HEK293 (cell line): ENCODE data around the gene GPSM1.

Source experiments
- BCL11A ChIP-seq: fragments of 450-650 bp; formaldehyde crosslinking; IDR thresholded peaks from 2 replicates; pipeline ENCODE4 v1.5.1; 2016; ENCODE audit warnings: low read depth, missing biosample characterization, missing genetic modification characterization
- EGR2 ChIP-seq: fragments of 450-650 bp; formaldehyde crosslinking; IDR thresholded peaks from 2 replicates; pipeline ENCODE4 v1.5.1; 2016; ENCODE audit warnings: low read depth, missing biosample characterization, missing genetic modification characterization
- HOXA7 ChIP-seq: sonication (generic); formaldehyde crosslinking; IDR thresholded peaks from 2 replicates; pipeline ENCODE4 v1.8.1; 2022; ENCODE audit warnings: missing genetic modification reagents, borderline replicate concordance
- INSM2 ChIP-seq: fragments of 450-650 bp; formaldehyde crosslinking; IDR thresholded peaks from 2 replicates; pipeline ENCODE4 v1.5.1; 2016; ENCODE audit warnings: missing biosample characterization, missing genetic modification characterization
- KLF17 ChIP-seq: fragments of 450-650 bp; formaldehyde crosslinking; IDR thresholded peaks from 2 replicates; pipeline ENCODE4 v1.5.1; 2016; ENCODE audit warnings: missing biosample characterization, missing genetic modification characterization
- PATZ1 ChIP-seq: fragments of 450-650 bp; formaldehyde crosslinking; IDR thresholded peaks from 2 replicates; pipeline ENCODE4 v1.5.1; 2016; ENCODE audit warnings: missing biosample characterization, missing genetic modification characterization
- REST ChIP-seq: fragments of 450-650 bp; formaldehyde crosslinking; IDR thresholded peaks from 2 replicates; pipeline ENCODE4 v1.5.1; 2016; ENCODE audit warnings: missing biosample characterization, missing genetic modification characterization
- SCRT1 ChIP-seq: fragments of 450-650 bp; formaldehyde crosslinking; IDR thresholded peaks from 2 replicates; pipeline ENCODE4 v1.5.1; 2016; ENCODE audit warnings: missing biosample characterization, missing genetic modification characterization, borderline replicate concordance
- SETDB1 ChIP-seq: IDR thresholded peaks from one replicate; pipeline ENCODE4 v1.6.1; 2017; ENCODE audit warnings: mild to moderate bottlenecking, low read length, moderate library complexity, mixed read lengths; ENCODE audit not compliant: insufficient read length
- TRIM28 ChIP-seq: IDR thresholded peaks from 2 replicates; pipeline ENCODE4 v1.6.1; 2011; ENCODE audit warnings: low read length, control low read depth, borderline replicate concordance
- ZBTB20 ChIP-seq: fragments of 450-650 bp; formaldehyde crosslinking; IDR thresholded peaks from 2 replicates; pipeline ENCODE4 v1.5.1; 2016; ENCODE audit warnings: missing biosample characterization, missing genetic modification characterization
- ZBTB44 ChIP-seq: fragments of 450-650 bp; IDR thresholded peaks from 2 replicates; pipeline ENCODE4 v1.5.1; 2018; ENCODE audit warnings: missing biosample characterization, mild to moderate bottlenecking, missing genetic modification characterization
- ZBTB8A ChIP-seq: fragments of 450-650 bp; formaldehyde crosslinking; IDR thresholded peaks from 2 replicates; pipeline ENCODE4 v1.5.1; 2016; ENCODE audit warnings: missing biosample characterization, missing genetic modification characterization
- ZNF132 ChIP-seq: fragments of 450-650 bp; formaldehyde crosslinking; IDR thresholded peaks from 2 replicates; pipeline ENCODE4 v1.5.1; 2017; ENCODE audit warnings: missing biosample characterization, missing genetic modification characterization, borderline replicate concordance
- ZNF133 ChIP-seq: fragments of 450-650 bp; formaldehyde crosslinking; IDR thresholded peaks from 2 replicates; pipeline ENCODE4 v1.5.1; 2016; ENCODE audit warnings: missing biosample characterization, missing genetic modification characterization
- ZNF146 ChIP-seq: fragments of 450-650 bp; formaldehyde crosslinking; IDR thresholded peaks from 2 replicates; pipeline ENCODE4 v1.5.1; 2016; ENCODE audit warnings: missing biosample characterization, missing genetic modification characterization
- ZNF16 ChIP-seq: fragments of 450-650 bp; formaldehyde crosslinking; IDR thresholded peaks from 2 replicates; pipeline ENCODE4 v1.5.1; 2016; ENCODE audit warnings: low read depth, missing biosample characterization, missing genetic modification characterization
- ZNF184 ChIP-seq: fragments of 450-650 bp; IDR thresholded peaks from 2 replicates; pipeline ENCODE4 v1.5.1; 2018; ENCODE audit warnings: missing biosample characterization, mild to moderate bottlenecking, missing genetic modification characterization
- ZNF202 ChIP-seq: fragments of 450-650 bp; formaldehyde crosslinking; IDR thresholded peaks from 2 replicates; pipeline ENCODE4 v1.5.1; 2016; ENCODE audit warnings: missing biosample characterization, missing genetic modification characterization, borderline replicate concordance
- ZNF24 ChIP-seq: fragments of 450-650 bp; formaldehyde crosslinking; IDR thresholded peaks from 2 replicates; pipeline ENCODE4 v1.5.1; 2016; ENCODE audit warnings: missing biosample characterization, missing genetic modification characterization
- ZNF292 ChIP-seq: fragments of 450-650 bp; formaldehyde crosslinking; IDR thresholded peaks from 2 replicates; pipeline ENCODE4 v1.5.1; 2016; ENCODE audit warnings: low read depth, missing biosample characterization, missing genetic modification characterization, borderline replicate concordance
- ZNF404 ChIP-seq: fragments of 450-650 bp; formaldehyde crosslinking; IDR thresholded peaks from 2 replicates; pipeline ENCODE4 v1.5.1; 2017; ENCODE audit warnings: missing biosample characterization, missing genetic modification characterization
- ZNF449 ChIP-seq: fragments of 450-650 bp; formaldehyde crosslinking; IDR thresholded peaks from 2 replicates; pipeline ENCODE4 v1.5.1; 2017; ENCODE audit warnings: missing biosample characterization, mild to moderate bottlenecking, missing genetic modification characterization, moderate library complexity
- ZNF555 ChIP-seq: fragments of 450-650 bp; formaldehyde crosslinking; conservative IDR thresholded peaks from 2 replicates; pipeline ENCODE4 v1.5.1; 2017; ENCODE audit warnings: missing biosample characterization, mild to moderate bottlenecking, missing genetic modification characterization, inconsistent platforms
- ZNF610 ChIP-seq: fragments of 450-650 bp; formaldehyde crosslinking; IDR thresholded peaks from 2 replicates; pipeline ENCODE4 v1.5.1; 2016; ENCODE audit warnings: missing biosample characterization, missing genetic modification characterization, borderline replicate concordance
- ZNF645 ChIP-seq: fragments of 450-650 bp; formaldehyde crosslinking; IDR thresholded peaks from 2 replicates; pipeline ENCODE4; 2016; ENCODE audit warnings: missing biosample characterization, missing genetic modification characterization

GPSM1 gene

GRCh38 chr9:136355616-136356557, 28.5 kb downstream of the GPSM1 start (continued):
- TF ChIP-seq KLF17 (tag by site-specific recombination) (0 out of 2 replicates have a peak, but pooled peaks have one; percentile 14), ZNF610 (no peak), REST (no peak), ZNF202 (tag by site-specific recombination) (no peak), ZNF184 (tag by site-specific recombination) (no peak), SETDB1 (no peak), SCRT1 (no peak), ZNF449 (no peak), EGR2 (0 out of 2 replicates have a peak, but pooled peaks have one; percentile 15), ZNF24 (tag by site-specific recombination) (no peak), ZNF132 (tag by site-specific recombination) (no peak), ZNF133 (tag by site-specific recombination) (no peak), ZNF146 (tag by site-specific recombination) (no peak), PATZ1 (peak; percentile 20; the same call in 1 of the 2 replicates), ZBTB44 (no peak), ZNF292 (no peak), ZNF645 (tag by site-specific recombination) (no peak), ZNF404 (tag by site-specific recombination) (no peak), HOXA7 (CRISPR knock-in tag) (no peak), TRIM28 (no peak), ZNF555 (tag by site-specific recombination) (no peak), INSM2 (no peak), ZBTB20 (tag by site-specific recombination) (no peak), BCL11A (tag by site-specific recombination) (no peak; the same call in 1 of the 2 replicates), ZBTB8A (tag by site-specific recombination) (no peak), ZNF16 (no peak)
